ENCODE measurements around the gene DCUN1D2. TPM values are rescaled to one million over a fixed set of nuclear protein-coding genes. Genes with fewer than 3 reads are reported as not detected.
A peak's percentile ranks its signal among the peaks of the same experiment; 100 is the strongest.

DCUN1D2 gene
- polyA plus RNA-seq, 3 donors, result 3.1 to 16.7 (median 6.1) TPM

DNA sequence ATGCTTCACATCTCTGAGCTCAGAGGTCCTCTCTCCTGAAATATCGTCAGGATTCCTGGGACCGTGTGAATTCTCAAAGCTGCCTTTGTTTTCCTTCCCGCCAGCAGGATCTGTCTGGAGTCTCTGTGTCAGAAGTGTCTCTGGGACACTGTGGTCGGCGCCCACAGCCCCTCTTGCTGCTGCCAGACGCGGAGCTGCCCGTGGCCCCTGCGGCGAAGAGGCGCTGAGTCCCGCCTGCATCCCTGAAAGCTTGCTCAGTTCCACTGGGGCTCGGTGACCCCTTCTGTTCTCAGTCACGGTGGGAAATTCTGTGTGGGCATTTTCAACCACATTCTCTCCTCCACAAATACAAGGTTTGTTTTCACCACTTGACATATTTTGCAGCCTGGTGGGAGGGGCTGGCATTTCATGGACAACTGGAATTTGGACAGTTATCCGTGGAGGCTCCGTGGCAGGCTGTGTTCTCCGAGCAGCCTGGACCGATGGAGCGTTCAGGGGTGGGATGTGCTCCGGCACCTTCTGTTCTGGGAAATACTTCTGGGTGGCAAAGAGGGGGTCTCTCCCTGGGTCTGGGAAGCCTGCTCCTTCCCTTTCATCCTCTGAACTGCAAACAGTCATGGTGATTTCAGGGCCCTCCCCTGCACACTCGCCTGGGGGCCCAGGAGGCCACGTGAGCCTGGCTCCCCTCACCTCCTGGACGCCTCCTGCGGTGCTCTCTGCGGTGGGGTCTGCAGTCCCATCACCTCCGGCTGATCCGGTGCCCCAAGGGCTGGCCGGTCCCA, 84.0 kb downstream of the DCUN1D2 start:
- H3K4me3 Mint-ChIP-seq, result no peak overlapping the region
- no peak overlapping the region for H3K27ac ChIP-seq (ENCODE audit: low read depth in 1 of 2, low read length in 2 of 2)
- DNase-seq, result no peak
- H3K27me3 ChIP-seq (ENCODE audit: control insufficient read depth in 2 of 2, insufficient read depth in 2 of 2, low read length in 2 of 2), result no peaks in the 10 kb centered on the region
- 96% methylated on average over 26 of the region's 28 CpGs for WGBS (ENCODE audit: insufficient coverage)
- no peak overlapping the region for H3K4me3 ChIP-seq (replicated peaks in 1 of 3; ENCODE audit: low read depth in 2 of 3, low read length in 3 of 3)
- no peaks in the 10 kb centered on the region for H4K20me1 ChIP-seq (ENCODE audit: insufficient read depth, low read length)
- H3K4me2 ChIP-seq (replicated peaks; ENCODE audit: extremely low read depth, low read length, poor library complexity, severe bottlenecking), result no peak overlapping the region
- H3K9me3 ChIP-seq (replicated peaks in 1 of 2; ENCODE audit: control insufficient read depth in 1 of 2, insufficient read depth in 1 of 2, low read length in 2 of 2), result peaks cover 4 to 23% of the 10 kb centered on the region in 2 donors
- H3K79me2 ChIP-seq (ENCODE audit: insufficient read depth, low read length), result no peaks in the 10 kb centered on the region
- TF ChIP-seq, protein P1, sequence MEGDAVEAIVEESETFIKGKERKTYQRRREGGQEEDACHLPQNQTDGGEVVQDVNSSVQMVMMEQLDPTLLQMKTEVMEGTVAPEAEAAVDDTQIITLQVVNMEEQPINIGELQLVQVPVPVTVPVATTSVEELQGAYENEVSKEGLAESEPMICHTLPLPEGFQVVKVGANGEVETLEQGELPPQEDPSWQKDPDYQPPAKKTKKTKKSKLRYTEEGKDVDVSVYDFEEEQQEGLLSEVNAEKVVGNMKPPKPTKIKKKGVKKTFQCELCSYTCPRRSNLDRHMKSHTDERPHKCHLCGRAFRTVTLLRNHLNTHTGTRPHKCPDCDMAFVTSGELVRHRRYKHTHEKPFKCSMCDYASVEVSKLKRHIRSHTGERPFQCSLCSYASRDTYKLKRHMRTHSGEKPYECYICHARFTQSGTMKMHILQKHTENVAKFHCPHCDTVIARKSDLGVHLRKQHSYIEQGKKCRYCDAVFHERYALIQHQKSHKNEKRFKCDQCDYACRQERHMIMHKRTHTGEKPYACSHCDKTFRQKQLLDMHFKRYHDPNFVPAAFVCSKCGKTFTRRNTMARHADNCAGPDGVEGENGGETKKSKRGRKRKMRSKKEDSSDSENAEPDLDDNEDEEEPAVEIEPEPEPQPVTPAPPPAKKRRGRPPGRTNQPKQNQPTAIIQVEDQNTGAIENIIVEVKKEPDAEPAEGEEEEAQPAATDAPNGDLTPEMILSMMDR (IDR thresholded peaks at IDR 0.05), result no peak
- no peak overlapping the region for H2AFZ ChIP-seq (ENCODE audit: insufficient read depth, low read depth, low read length, poor library complexity, severe bottlenecking)
- no peaks in the 10 kb centered on the region for H3K36me3 ChIP-seq (replicated peaks in 1 of 2; ENCODE audit: control insufficient read depth in 1 of 2, insufficient read depth in 2 of 2, low read length in 2 of 2)
- H3K4me1 Mint-ChIP-seq, result peaks cover 24% of the 10 kb centered on the region
- no peak overlapping the region for H3K27ac Mint-ChIP-seq
- H3K4me1 ChIP-seq (ENCODE audit: control insufficient read depth in 1 of 2, insufficient read depth in 2 of 2, low read length in 2 of 2), result peaks cover 23 to 24% of the 10 kb centered on the region in 2 donors
- H3K27me3 Mint-ChIP-seq (ENCODE audit: low read depth in 3 of 3), result peaks cover 5 to 19% (median 19%) of the 10 kb centered on the region in 3 donors
- no peaks in the 10 kb centered on the region for H3K36me3 Mint-ChIP-seq
- no peak overlapping the region for H3K9ac ChIP-seq (ENCODE audit: insufficient read depth, low read length, poor library complexity, severe bottlenecking)
- H3K9me3 Mint-ChIP-seq, result peaks cover 9 to 24% (median 17%) of the 10 kb centered on the region in 7 donors
- intact Hi-C loops (cut with micrococcal nuclease), result no loop called here

Small RNA genes within 50 kb of the gene (small RNA-seq; reads per million reads assigned to genes)
- 2.8 reads per million, percentile 19 among the genes with 10 or more reads in this experiment for gene RNU1-16P (ENCODE audit: insufficient read length, low read depth)

Other genes starting within 250 kb of the DCUN1D2 start
- gene LAMP1, start 193.5 kb downstream of the DCUN1D2 start, polyA plus RNA-seq, result 100 to 1,000 TPM in 1 of 3 donors, 10 to 100 TPM in 2; 22.0 to 122 (median 24.5) TPM
- gene GRTP1, start 126.6 kb downstream of the DCUN1D2 start, polyA plus RNA-seq, result not detected
- under 1 TPM; 0.15 to 0.52 (median 0.27) TPM for gene ADPRHL1, start 37.2 kb downstream of the DCUN1D2 start, polyA plus RNA-seq
- 10 to 100 TPM; 30.3 to 54.0 (median 37.6) TPM for gene TFDP1, start 94.0 kb upstream of the DCUN1D2 start, polyA plus RNA-seq
- not detected for gene ATP4B, start 167.5 kb upstream of the DCUN1D2 start, polyA plus RNA-seq
- not detected for gene GRK1, start 176.5 kb upstream of the DCUN1D2 start, polyA plus RNA-seq